Activated naive CD8-positive, alpha-beta T cell treated with anti-CD3 and anti-CD28 coated beads for 36 hours (primary cell): Measurements from ENCODE around the gene GRM5. TPM values are rescaled to one million over a fixed set of nuclear protein-coding genes. Genes with fewer than 3 reads are reported as not detected.

ENCODE experiments used
- DNase-seq: peaks from one replicate; pipeline ENCODE4 v3.0.0; 2021
- H3K27ac Mint-ChIP-seq: one replicate; pipeline ENCODE4 v1.8.0; 2022; ENCODE audit warnings: mild to moderate bottlenecking, moderate library complexity, mixed read lengths
- H3K27me3 Mint-ChIP-seq: one replicate; pipeline ENCODE4 v1.8.0; 2022; ENCODE audit warnings: mild to moderate bottlenecking, mixed read lengths
- H3K36me3 Mint-ChIP-seq: one replicate; pipeline ENCODE4 v1.8.0; 2021; ENCODE audit warnings: mild to moderate bottlenecking, mixed read lengths
- H3K4me1 Mint-ChIP-seq: one replicate; pipeline ENCODE4 v1.8.0; 2021; ENCODE audit warnings: mixed read lengths
- H3K4me3 Mint-ChIP-seq: one replicate; pipeline ENCODE4 v1.8.0; 2022; ENCODE audit warnings: mild to moderate bottlenecking, moderate library complexity, mixed read lengths
- H3K9me3 Mint-ChIP-seq: one replicate; pipeline ENCODE4 v1.8.0; 2022; ENCODE audit warnings: mixed read lengths
- total RNA-seq, 2 experiments: library from RNA; stranded (reverse); gene quantifications; one replicate each; pipeline ENCODE4 v1.2.3, GENCODE V29; 2021

Gene GRM5
- total RNA-seq, 2 experiments from 2014 or later: not detected

- H3K36me3 Mint-ChIP-seq: no peaks in the 10 kb centered on the region
- H3K9me3 Mint-ChIP-seq: no peaks in the 10 kb centered on the region
- no peak for DNase-seq
- peaks cover 15% of the 10 kb centered on the region for H3K4me1 Mint-ChIP-seq
- no peaks in the 10 kb centered on the region for H3K27me3 Mint-ChIP-seq
- H3K4me3 Mint-ChIP-seq: no peak overlapping the region
- no peak overlapping the region for H3K27ac Mint-ChIP-seq
These were observed 409.5 kb downstream of the GRM5 start for GRCh38 chr11:88656283-88656682.

GRCh38 chr11:88655656-88656055 lies 410.1 kb downstream of the GRM5 start:
- peaks cover 15% of the 10 kb centered on the region for H3K4me1 Mint-ChIP-seq
- no peak overlapping the region for H3K27ac Mint-ChIP-seq
- no peaks in the 10 kb centered on the region for H3K36me3 Mint-ChIP-seq
- DNase-seq: no peak
- no peaks in the 10 kb centered on the region for H3K9me3 Mint-ChIP-seq
- no peaks in the 10 kb centered on the region for H3K27me3 Mint-ChIP-seq
- no peak overlapping the region for H3K4me3 Mint-ChIP-seq

- Mint-ChIP-seq H3K36me3 (no peaks in the 10 kb centered on the region), H3K4me1 (peaks cover 15% of the 10 kb centered on the region), H3K27ac (no peak overlapping the region), H3K27me3 (no peaks in the 10 kb centered on the region), H3K4me3 (no peak overlapping the region), H3K9me3 (no peaks in the 10 kb centered on the region)
- DNase-seq: no peak
These were observed 410.6 kb downstream of the GRM5 start for GRCh38 chr11:88655196-88655595.

GRCh38 chr11:88651556-88651955 lies 414.2 kb downstream of the GRM5 start:
- peaks cover 3% of the 10 kb centered on the region for H3K4me1 Mint-ChIP-seq
- no peak overlapping the region for H3K27ac Mint-ChIP-seq
- no peak overlapping the region for H3K4me3 Mint-ChIP-seq
- no peaks in the 10 kb centered on the region for H3K9me3 Mint-ChIP-seq
- H3K27me3 Mint-ChIP-seq: no peaks in the 10 kb centered on the region
- no peaks in the 10 kb centered on the region for H3K36me3 Mint-ChIP-seq
- no peak for DNase-seq

GRCh38 chr11:88644724-88645123 lies 421.1 kb downstream of the GRM5 start:
- DNase-seq: no peak
- H3K27me3 Mint-ChIP-seq: no peaks in the 10 kb centered on the region
- no peaks in the 10 kb centered on the region for H3K36me3 Mint-ChIP-seq
- H3K4me3 Mint-ChIP-seq: no peak overlapping the region
- peaks cover 5% of the 10 kb centered on the region for H3K9me3 Mint-ChIP-seq
- H3K27ac Mint-ChIP-seq: no peak overlapping the region
- no peaks in the 10 kb centered on the region for H3K4me1 Mint-ChIP-seq

GRCh38 chr11:88632163-88632562 lies 433.6 kb downstream of the GRM5 start:
- H3K36me3 Mint-ChIP-seq: no peaks in the 10 kb centered on the region
- DNase-seq: no peak
- H3K27me3 Mint-ChIP-seq: no peaks in the 10 kb centered on the region
- H3K9me3 Mint-ChIP-seq: peaks cover 3% of the 10 kb centered on the region
- no peaks in the 10 kb centered on the region for H3K4me1 Mint-ChIP-seq
- no peak overlapping the region for H3K27ac Mint-ChIP-seq
- H3K4me3 Mint-ChIP-seq: no peak overlapping the region

GRCh38 chr11:88631497-88631896 lies 434.3 kb downstream of the GRM5 start:
- Mint-ChIP-seq H3K36me3 (no peaks in the 10 kb centered on the region), H3K27ac (no peak overlapping the region), H3K4me1 (no peaks in the 10 kb centered on the region), H3K9me3 (peaks cover 2% of the 10 kb centered on the region), H3K27me3 (no peaks in the 10 kb centered on the region), H3K4me3 (no peak overlapping the region)
- DNase-seq: no peak

- Mint-ChIP-seq H3K27me3 (no peaks in the 10 kb centered on the region), H3K9me3 (no peaks in the 10 kb centered on the region), H3K36me3 (no peaks in the 10 kb centered on the region), H3K4me3 (no peak overlapping the region), H3K27ac (no peak overlapping the region), H3K4me1 (no peaks in the 10 kb centered on the region)
- DNase-seq: no peak
These were observed 436.3 kb downstream of the GRM5 start for GRCh38 chr11:88629496-88629895.

GRCh38 chr11:88626216-88626615 lies 439.6 kb downstream of the GRM5 start:
- Mint-ChIP-seq H3K4me1 (no peaks in the 10 kb centered on the region), H3K27ac (no peak overlapping the region), H3K9me3 (no peaks in the 10 kb centered on the region), H3K27me3 (no peaks in the 10 kb centered on the region), H3K4me3 (no peak overlapping the region), H3K36me3 (no peaks in the 10 kb centered on the region)
- DNase-seq: no peak

- Mint-ChIP-seq H3K36me3 (no peaks in the 10 kb centered on the region), H3K9me3 (no peaks in the 10 kb centered on the region), H3K4me3 (no peak overlapping the region), H3K27me3 (no peaks in the 10 kb centered on the region), H3K4me1 (no peaks in the 10 kb centered on the region), H3K27ac (no peak overlapping the region)
- no peak for DNase-seq
These were observed 442.3 kb downstream of the GRM5 start for GRCh38 chr11:88623531-88623930.

- H3K4me1 Mint-ChIP-seq: no peaks in the 10 kb centered on the region
- DNase-seq: no peak
- no peaks in the 10 kb centered on the region for H3K36me3 Mint-ChIP-seq
- no peaks in the 10 kb centered on the region for H3K9me3 Mint-ChIP-seq
- H3K4me3 Mint-ChIP-seq: no peak overlapping the region
- H3K27ac Mint-ChIP-seq: no peak overlapping the region
- H3K27me3 Mint-ChIP-seq: no peaks in the 10 kb centered on the region
These were observed 445.1 kb downstream of the GRM5 start for GRCh38 chr11:88620568-88621130.

- no peaks in the 10 kb centered on the region for H3K36me3 Mint-ChIP-seq
- H3K27ac Mint-ChIP-seq: no peak overlapping the region
- no peaks in the 10 kb centered on the region for H3K27me3 Mint-ChIP-seq
- no peak for DNase-seq
- no peaks in the 10 kb centered on the region for H3K4me1 Mint-ChIP-seq
- H3K9me3 Mint-ChIP-seq: no peaks in the 10 kb centered on the region
- H3K4me3 Mint-ChIP-seq: no peak overlapping the region
These were observed 446.0 kb downstream of the GRM5 start for GRCh38 chr11:88619656-88620385.

GRCh38 chr11:88619071-88619425 lies 446.7 kb downstream of the GRM5 start:
- no peak for DNase-seq

GRCh38 chr11:88618327-88619070 lies 447.3 kb downstream of the GRM5 start:
- Mint-ChIP-seq H3K4me1 (no peaks in the 10 kb centered on the region), H3K27ac (no peak overlapping the region), H3K36me3 (no peaks in the 10 kb centered on the region), H3K27me3 (no peaks in the 10 kb centered on the region), H3K4me3 (no peak overlapping the region), H3K9me3 (no peaks in the 10 kb centered on the region)
- no peak for DNase-seq

More at GRCh38 chr11:88619071-88619425, 446.7 kb downstream of the GRM5 start:
- no peaks in the 10 kb centered on the region for H3K36me3 Mint-ChIP-seq
- H3K9me3 Mint-ChIP-seq: no peaks in the 10 kb centered on the region
- H3K27me3 Mint-ChIP-seq: no peaks in the 10 kb centered on the region
- H3K27ac Mint-ChIP-seq: no peak overlapping the region
- H3K4me1 Mint-ChIP-seq: no peaks in the 10 kb centered on the region
- H3K4me3 Mint-ChIP-seq: no peak overlapping the region

GRCh38 chr11:88617226-88617625 lies 448.6 kb downstream of the GRM5 start:
- no peak for DNase-seq
- Mint-ChIP-seq H3K4me1 (no peaks in the 10 kb centered on the region), H3K27me3 (no peaks in the 10 kb centered on the region), H3K9me3 (peaks cover 3% of the 10 kb centered on the region), H3K36me3 (no peaks in the 10 kb centered on the region), H3K4me3 (no peak overlapping the region), H3K27ac (no peak overlapping the region)

GRCh38 chr11:88604260-88604659 lies 461.5 kb downstream of the GRM5 start:
- Mint-ChIP-seq H3K4me1 (no peaks in the 10 kb centered on the region), H3K4me3 (no peak overlapping the region), H3K36me3 (no peaks in the 10 kb centered on the region), H3K27ac (no peak overlapping the region), H3K9me3 (no peaks in the 10 kb centered on the region), H3K27me3 (no peaks in the 10 kb centered on the region)
- no peak for DNase-seq
